Nephron (organoid): ENCODE measurements around the gene SMTN.

Experiments used
- H3K27ac Mint-ChIP-seq, 3 experiments: 2 replicates each; pipeline ENCODE4 v1.8.0; 2020; ENCODE audit warnings: mixed read lengths in 3 of 3, mild to moderate bottlenecking in 2 of 3, moderate library complexity in 1 of 3
- H3K27me3 Mint-ChIP-seq: 2 replicates; pipeline ENCODE4 v1.8.0; 2021; ENCODE audit warnings: low read depth, mild to moderate bottlenecking, moderate library complexity, mixed read lengths
- H3K36me3 Mint-ChIP-seq: 2 replicates; pipeline ENCODE4 v1.8.0; 2020; ENCODE audit warnings: low read depth, mixed read lengths
- H3K4me1 Mint-ChIP-seq: 2 replicates; pipeline ENCODE4 v1.8.0; 2020; ENCODE audit warnings: mixed read lengths
- H3K4me3 Mint-ChIP-seq, 3 experiments: 2 replicates each; pipeline ENCODE4 v1.8.0; 2020; ENCODE audit warnings: mild to moderate bottlenecking in 3 of 3, mixed read lengths in 3 of 3, moderate library complexity in 2 of 3
- H3K9me3 Mint-ChIP-seq: 2 replicates; pipeline ENCODE4 v1.8.0; 2020; ENCODE audit warnings: mixed read lengths
- CTCF ChIP-seq, 3 experiments: fragments of 200-600 bp; sonication (generic); IDR thresholded peaks; one replicate each; pipeline ENCODE4 v1.5.0; 2021; ENCODE audit warnings: antibody characterized with exemption in 3 of 3; ENCODE audit not compliant: unreplicated experiment in 3 of 3

Gene SMTN

GRCh38 chr22:31080848-31081649 lies at the start of gene SMTN:
Gene SMTN (plus strand): TSS chr22:31081318. CDS start chr22:31083259, 1,941 bp downstream.
- Mint-ChIP-seq H3K4me3 (peak within 1 kb of the TSS; percentile 92 to 94 (median 93)), H3K27ac (peak within 1 kb of the TSS; percentile 98 to 99 (median 98)), H3K27me3 (no peaks in the 10 kb centered on the region), H3K36me3 (no peaks in the 10 kb centered on the region), H3K9me3 (no peaks in the 10 kb centered on the region), H3K4me1 (peaks cover 38% of the 10 kb centered on the region)
- no peak for TF ChIP-seq CTCF (IDR thresholded peaks at IDR 0.05; ENCODE audit: unreplicated experiment in 3 of 3)

DNA sequence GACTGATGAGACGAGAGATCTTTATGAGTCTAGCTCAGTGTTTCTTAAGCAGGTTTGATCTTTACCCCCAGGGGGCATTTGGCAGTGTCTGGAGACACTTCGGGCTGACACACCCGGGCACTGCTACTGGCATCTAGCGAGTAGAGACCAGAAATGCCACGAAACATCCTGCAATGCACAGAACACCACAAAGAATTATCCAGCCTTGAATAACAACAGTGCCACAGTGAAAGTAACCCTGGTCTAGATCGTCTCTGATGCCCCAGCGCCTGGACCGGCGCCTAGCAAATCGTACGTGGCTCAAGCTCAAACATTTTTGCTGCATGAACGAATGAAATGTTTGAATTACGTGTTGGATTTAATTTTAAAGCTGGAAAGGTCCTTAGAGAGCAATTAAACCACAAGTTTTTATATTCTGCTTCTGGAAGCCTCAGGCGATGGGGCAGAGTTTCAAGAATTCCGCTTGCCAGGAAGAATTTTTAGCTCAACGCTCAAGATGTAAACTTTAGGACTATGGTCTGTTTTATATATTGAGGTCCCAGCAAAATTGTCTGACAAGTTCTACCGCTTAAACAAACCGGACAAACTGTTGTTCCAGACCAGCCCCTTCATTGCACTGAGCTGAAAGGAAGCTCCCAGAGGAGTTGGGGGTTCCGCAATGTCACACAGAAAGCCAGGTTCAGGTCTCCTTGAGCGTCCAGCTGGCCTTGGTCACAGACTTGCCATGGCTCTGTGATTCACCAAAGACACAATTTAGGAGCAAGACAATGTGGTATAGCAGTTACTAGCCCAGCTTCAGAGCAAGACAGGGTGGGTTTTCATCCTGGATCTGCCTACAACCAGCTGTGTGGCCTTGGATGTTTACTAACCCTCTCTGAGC lies 44.2 kb upstream of the SMTN start:
- H3K27me3 Mint-ChIP-seq = peaks cover 4% of the 10 kb centered on the region
- H3K27ac Mint-ChIP-seq = peak overlapping the region; percentile 37 to 92 (median 78)
- no peaks in the 10 kb centered on the region for H3K9me3 Mint-ChIP-seq
- H3K4me3 Mint-ChIP-seq = peak overlapping the region in 1 of 3 experiments; percentile 19
- H3K4me1 Mint-ChIP-seq = peaks cover 34% of the 10 kb centered on the region
- no peak for TF ChIP-seq CTCF (IDR thresholded peaks at IDR 0.05; ENCODE audit: unreplicated experiment in 3 of 3)
- H3K36me3 Mint-ChIP-seq = no peaks in the 10 kb centered on the region

- peaks cover 38% of the 10 kb centered on the region for H3K4me1 Mint-ChIP-seq
- H3K27ac Mint-ChIP-seq = peak overlapping the region in 2 of 3 experiments; percentile 97 to 99
- H3K27me3 Mint-ChIP-seq = peaks cover 4% of the 10 kb centered on the region
- no peak for TF ChIP-seq CTCF (IDR thresholded peaks at IDR 0.05; ENCODE audit: unreplicated experiment in 3 of 3)
- H3K36me3 Mint-ChIP-seq = no peaks in the 10 kb centered on the region
- no peak overlapping the region for H3K4me3 Mint-ChIP-seq
- H3K9me3 Mint-ChIP-seq = no peaks in the 10 kb centered on the region
Observed at GRCh38 chr22:31038686-31039085, 42.4 kb upstream of the SMTN start.

GRCh38 chr22:31039393-31039792 lies 41.7 kb upstream of the SMTN start:
- Mint-ChIP-seq H3K27ac (peak overlapping the region; percentile 84 to 99 (median 97)), H3K4me3 (peak overlapping the region in 1 of 3 experiments; percentile 48), H3K36me3 (no peaks in the 10 kb centered on the region), H3K27me3 (peaks cover 4% of the 10 kb centered on the region), H3K4me1 (peaks cover 44% of the 10 kb centered on the region), H3K9me3 (no peaks in the 10 kb centered on the region)
- no peak for TF ChIP-seq CTCF (IDR thresholded peaks at IDR 0.05; ENCODE audit: unreplicated experiment in 3 of 3)

DNA sequence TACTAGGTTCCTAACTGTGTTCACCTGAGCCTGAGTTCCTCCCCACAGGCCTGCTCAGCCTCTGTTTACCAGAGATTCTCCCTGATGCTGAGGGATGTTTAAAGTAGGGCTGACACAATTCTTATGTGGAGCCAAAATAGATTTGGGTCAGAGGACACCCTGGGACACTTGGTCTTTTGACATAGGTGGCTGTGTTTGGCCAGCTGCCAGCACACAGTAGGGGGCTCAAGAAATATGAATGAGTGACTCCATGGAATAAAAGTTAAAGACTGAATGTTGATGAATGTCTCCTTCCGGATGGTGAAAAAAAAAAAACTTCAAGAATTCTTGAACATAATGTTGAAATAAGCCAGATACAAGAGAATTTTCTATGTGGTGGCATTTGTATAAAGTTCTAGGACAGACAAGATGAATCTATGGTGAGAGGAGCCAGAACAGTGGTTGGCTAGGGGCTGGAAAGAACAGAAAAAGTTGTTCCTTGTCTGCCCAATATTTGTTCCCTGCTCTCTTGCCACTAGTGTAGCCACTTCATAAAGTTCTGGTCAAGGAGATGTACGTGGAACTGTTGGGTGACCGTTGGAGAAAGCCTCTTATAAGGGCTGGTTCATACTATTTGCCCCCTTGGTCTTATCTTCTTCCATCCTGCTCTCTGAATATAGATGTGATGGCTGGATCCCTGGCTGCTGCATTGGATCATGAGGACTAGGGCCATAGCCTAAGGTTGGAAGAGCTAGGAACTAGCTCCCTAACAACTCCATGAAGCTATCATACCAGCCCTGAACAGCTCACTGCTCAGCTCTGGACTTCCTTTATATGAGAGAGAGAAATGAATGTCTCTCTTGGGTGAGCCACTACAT lies 40.3 kb upstream of the SMTN start:
- H3K4me3 Mint-ChIP-seq = no peak overlapping the region
- H3K9me3 Mint-ChIP-seq = no peaks in the 10 kb centered on the region
- peaks cover 4% of the 10 kb centered on the region for H3K27me3 Mint-ChIP-seq
- H3K27ac Mint-ChIP-seq = peak overlapping the region; percentile 15 to 83 (median 29)
- no peaks in the 10 kb centered on the region for H3K36me3 Mint-ChIP-seq
- no peak for TF ChIP-seq CTCF (IDR thresholded peaks at IDR 0.05; ENCODE audit: unreplicated experiment in 3 of 3)
- H3K4me1 Mint-ChIP-seq = peaks cover 53% of the 10 kb centered on the region
